ENCODE results near the gene THTPA.

The THTPA gene

GRCh38 chr14:23551266-23552028 lies 4.6 kb upstream of the THTPA start, which contains the start of gene ZFHX2:
TSS of gene ZFHX2 (minus strand) at chr14:23551765. CDS start at chr14:23535325, 16,440 bp downstream.
- DNase-seq: peak; percentile 89

GRCh38 chr14:23555533-23555881 lies 564 bp upstream of the THTPA start:
- DNase-seq: no peak

GRCh38 chr14:23556700-23557440 lies 799 bp downstream of the THTPA start:
- no peak for DNase-seq

DNA sequence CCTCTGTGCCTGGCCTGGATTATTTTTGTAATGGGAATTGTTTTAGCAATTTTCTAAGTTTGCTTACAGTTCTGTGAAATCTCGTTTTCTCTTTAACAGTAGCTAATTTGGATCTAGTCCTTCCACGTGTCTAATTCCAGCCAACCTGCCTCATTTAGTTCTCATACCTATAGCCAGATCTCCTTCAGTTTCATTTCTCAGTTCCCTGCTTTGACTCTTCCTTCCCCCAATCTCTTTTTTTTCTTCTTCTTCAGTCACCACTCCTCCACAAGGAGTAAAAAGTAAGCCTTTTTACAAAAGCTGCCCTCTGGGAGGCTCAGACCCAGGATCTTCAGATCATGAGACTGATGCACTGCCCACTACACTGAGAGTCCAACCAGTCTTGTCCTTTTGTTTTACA lies 1.4 kb downstream of the THTPA start:
- no peak for DNase-seq

DNA sequence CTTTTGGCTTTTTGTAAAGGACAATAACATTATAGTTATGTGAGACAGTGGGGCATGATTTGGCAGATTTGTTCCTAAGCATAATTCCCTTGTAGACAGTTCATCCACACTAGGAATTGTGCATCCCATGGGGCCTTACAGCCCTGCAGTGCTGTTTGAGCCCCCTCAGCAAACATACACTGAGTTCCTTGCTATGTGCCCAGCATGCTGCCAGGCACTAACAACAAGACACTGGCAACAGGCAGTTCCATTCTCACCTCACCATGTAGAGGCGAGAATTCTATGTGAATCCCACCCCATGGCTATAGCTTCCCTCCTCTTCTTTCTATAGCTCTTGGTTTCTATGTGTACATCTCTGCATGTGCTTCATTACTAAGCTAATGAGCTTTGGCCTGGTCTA lies 1.9 kb downstream of the THTPA start:
- DNase-seq: no peak

DNA sequence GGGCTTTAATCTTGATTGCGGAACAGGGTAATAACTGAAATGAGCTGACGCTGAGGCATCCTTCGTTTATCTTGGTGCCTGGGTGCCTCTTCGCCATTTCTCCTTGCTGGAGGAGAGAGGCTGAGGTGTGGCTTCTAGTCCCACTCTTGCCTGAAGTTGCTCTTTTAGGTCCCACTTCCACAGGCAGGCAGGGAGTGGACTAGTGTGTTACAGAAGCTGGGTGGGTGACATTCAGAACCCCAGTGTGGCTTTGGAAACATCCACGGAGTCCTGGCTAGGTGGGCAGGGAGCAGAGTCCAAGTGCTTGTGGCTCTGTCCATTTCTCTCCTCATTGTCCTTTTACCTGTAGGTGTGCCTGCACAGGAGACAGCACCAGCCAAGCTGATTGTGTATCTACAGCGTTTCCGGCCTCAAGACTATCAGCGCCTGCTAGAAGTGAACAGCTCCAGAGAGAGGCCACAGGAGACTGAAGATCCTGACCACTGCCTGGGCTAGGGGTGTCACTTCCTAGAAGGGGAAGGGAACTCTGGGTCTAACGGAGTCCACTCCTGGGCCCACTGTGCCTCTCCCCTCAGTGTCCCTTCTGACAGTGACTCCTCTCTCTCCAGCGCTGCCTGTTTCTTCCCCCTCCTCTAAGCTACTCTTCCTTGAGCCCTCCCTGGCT lies 2.4 kb downstream of the THTPA start:
- no peak for DNase-seq

- no peak for DNase-seq
Measured at GRCh38 chr14:23559010-23559925, 3.2 kb downstream of the THTPA start.

DNA sequence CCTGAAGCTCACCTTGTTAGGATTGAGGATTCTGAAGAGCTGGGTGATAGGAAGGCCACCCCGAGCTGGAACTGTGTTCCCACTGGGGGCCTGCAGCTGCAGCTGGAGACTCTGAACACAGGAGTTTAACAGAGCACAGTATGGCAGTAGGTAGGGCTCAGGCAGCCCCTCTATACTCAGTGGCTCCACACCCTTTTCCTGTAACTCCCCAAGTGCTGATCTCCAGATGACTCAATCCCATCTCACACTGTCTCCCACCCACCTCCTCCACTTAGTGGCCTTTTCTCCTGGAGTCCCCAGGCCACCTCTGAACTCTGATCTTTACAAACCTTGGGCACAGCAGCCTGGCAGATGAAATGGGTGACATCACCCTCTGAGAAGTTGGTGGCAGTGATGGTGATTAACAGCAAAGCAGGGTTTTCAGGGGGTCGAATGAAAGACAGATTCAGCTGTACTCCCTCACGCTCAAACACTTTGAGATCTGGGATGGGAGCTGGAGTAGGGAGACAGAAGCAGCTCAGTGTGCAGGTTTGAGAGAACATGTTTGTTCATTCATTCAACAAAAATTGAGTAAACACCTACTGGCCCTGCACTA lies 4.0 kb downstream of the THTPA start:
- no peak for DNase-seq

- DNase-seq: no peak
Measured at GRCh38 chr14:23561259-23561658, 5.2 kb downstream of the THTPA start.

GRCh38 chr14:23561873-23562821 lies 6.1 kb downstream of the THTPA start:
- DNase-seq: no peak

DNA sequence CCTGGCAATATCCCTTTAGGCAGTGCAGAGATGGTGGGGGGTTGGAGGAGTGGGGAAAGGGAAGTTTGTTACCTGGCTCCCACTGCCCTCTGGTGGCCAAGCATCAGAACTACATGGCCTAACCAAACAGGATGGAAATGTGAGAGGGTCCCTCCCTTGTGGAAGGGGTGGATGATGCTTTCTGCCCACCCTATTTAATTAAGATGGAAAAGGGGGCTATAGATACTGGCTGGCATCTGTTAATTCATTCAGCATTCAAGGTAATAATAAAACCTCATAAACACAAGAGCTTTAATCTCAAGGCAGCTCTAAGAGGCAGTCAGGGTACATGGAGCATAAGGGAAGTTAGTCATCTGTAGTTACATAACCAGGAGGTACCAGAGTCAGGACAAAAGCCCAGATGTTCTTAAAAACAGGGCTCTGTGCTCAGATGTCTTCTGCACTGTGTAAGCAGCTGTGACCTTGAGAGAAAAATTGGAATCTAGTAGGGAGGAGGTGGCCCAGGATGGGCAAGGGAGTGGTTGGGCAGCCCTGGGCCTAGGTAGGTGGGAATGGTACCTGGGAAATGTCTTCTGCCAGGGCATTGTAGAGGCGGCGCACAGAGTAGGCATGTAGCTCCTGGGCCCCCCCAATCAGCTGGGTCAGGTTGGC lies 6.9 kb downstream of the THTPA start:
- no peak for DNase-seq

DNA sequence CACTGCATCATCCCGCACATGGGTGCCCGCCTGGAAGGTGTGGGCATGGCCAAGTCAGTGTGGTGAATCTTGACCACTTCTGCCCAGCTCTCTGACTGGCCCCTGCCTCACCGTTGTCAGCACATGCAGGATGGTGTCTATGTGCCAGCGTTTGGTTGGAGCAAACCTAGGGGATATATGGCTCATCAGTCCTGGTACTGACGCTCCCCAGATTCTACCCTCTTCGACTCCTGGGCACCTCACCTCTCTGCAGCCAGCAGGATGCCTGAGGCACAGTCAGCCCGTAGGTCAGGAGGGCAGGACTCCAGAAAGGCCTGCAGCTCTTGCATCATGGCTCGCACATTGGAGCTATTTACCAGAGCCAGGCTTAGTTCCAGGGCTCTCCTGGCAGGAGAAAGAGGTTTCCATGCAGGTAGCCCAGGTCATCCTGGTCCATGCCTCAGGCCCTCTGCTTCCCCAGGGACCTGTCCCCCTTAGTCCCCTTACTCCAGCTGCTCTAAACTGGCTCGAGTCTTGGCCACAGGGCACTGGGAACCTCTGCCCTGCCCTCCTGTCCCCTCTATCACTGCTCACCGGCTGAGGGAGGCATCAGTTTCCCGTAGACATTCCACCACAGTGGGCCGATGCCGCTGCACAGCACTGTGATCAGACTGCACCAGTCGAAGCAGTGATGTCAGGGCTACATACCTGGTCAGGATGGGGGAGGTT lies 7.6 kb downstream of the THTPA start:
- DNase-seq: no peak

DNA sequence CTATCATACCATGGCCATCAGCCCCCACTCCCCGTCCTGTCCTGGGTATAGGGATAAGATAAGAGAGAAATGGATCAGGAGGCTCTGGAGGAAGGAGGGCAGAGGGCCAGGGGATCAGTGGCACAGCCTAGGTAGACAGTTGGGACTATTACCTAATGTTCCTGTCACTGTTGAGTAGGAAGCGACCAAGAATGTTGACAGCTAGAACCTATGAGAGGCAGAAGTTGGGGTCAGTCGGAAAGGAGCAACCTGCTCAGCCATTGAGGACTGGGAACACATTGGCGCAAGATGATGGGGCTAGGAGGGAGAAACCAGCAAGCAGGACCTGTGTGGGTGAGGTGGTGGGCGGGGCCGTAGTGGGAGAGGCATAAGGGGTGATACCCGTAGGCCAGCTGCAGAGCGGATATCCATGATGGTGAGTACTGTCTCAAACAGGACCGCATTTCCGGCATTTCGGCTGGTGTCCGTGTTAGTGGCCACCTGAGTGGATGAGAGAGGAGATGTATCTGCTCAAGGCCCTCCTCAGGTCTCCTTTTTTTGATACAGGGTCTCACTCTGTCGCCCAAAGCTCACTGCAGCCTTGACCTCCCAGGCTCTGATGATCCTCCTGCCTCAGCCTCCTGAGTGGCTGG lies 8.2 kb downstream of the THTPA start:
- no peak for DNase-seq

- DNase-seq: no peak
Measured at GRCh38 chr14:23564876-23565275, 8.8 kb downstream of the THTPA start.

- DNase-seq: no peak
Measured at GRCh38 chr14:23565626-23566025, 9.6 kb downstream of the THTPA start.

DNA sequence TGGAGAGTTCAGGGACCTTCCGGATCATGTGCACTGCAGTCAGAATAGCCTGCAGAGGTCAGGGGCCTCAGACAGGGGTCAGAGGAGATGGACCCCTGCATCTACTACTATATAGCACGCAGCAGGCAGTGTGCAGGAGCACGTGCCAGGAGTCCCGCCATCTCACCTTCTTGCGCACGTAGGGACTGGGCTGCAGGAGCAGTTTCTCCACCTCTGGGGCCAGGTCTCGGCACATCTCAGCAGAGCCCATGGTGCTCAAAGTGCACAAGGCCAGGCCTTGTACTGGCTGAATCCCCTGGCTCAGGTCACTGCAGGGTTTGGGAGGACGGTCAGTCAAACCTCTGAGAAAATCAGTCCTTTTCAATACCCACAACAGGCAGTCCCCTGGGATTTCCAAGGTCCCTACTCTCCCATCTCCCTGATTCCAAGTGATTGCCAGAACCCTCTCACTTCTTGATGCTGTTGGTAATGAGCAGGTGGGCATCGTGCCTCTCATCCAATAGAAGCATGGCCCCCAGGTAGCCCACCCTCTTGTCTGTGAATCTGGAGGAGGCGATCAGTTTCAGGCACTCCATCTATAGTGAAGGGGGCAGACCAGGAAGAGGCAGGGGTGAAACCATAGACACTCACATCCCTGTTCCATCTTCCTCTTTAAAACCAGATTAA lies 10.2 kb downstream of the THTPA start:
- no peak for DNase-seq

GRCh38 chr14:23566778-23567185 lies 10.7 kb downstream of the THTPA start:
- DNase-seq: no peak

DNA sequence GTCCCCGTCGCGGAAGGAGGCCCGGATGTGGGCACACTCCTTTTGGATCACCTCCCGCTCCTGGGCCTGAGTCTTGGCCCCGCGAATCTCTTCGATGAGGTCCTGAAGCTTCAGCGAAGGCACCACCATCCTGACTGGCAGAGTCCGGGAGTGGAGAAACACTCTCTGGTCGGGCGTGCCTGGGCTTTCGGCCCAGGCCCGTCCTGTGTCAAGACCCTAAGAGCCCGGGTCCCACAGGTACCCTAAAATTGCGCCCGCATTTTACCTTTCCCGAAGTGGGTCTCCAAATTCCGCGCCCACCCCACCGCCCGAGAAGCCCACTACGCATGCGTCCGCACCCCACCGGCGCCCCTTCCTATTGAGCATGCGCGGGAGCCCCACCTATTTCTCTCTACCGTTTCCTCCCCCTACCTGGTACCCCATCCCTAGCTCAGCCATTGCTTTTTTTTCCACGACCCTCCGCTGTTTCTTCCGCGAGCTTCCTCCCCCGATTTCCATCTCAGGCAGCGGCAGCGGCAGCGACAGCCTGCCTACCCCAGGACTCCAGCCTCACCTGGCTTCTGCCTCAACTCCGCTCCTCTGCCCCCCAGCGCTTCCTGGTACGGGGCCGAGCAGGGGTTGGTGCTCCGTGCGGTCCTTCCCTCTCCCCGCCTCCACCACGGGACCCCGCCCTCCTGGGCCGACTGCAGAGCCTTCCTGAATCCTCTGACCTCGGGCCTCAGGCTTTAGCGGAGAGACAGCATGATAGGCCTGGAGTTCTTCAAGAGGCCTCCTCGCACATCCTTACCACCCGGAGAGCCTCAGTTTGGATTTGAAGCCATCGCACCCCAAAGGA lies 11.3 kb downstream of the THTPA start, which contains the start of gene AP1G2:
Gene AP1G2 (minus strand): TSS at position 606 of the 835 bp plus-strand sequence. CDS start 477 bp downstream, at position 129.
- peak; percentile 76 for DNase-seq
